Measurements from ENCODE around the gene MRPS23.

MRPS23 gene

GRCh38 chr17:57864273-57864672 lies 14.4 kb upstream of the MRPS23 start:
- Histone ChIP-seq H3K27me3 (ENCODE audit: insufficient read depth, low read length, poor library complexity) (no peaks in the 10 kb centered on the region), H3K23ac (ENCODE audit: low read length) (no peak overlapping the region), H3K27ac (ENCODE audit: low read depth, low read length) (no peak overlapping the region), H3K79me2 (ENCODE audit: control insufficient read depth, insufficient read depth, low read length) (no peaks in the 10 kb centered on the region), H4K5ac (ENCODE audit: low read length) (no peak overlapping the region), H2BK120ac (ENCODE audit: low read depth, low read length) (no peak overlapping the region), H3K56ac (ENCODE audit: low read length) (peak overlapping the region; percentile 6), H3K18ac (ENCODE audit: low read length) (no peak overlapping the region), H2BK15ac (replicated peaks; ENCODE audit: low read depth) (no peak overlapping the region), H3K4me2 (ENCODE audit: low read length) (no peak overlapping the region), H2AK5ac (ENCODE audit: low read length) (no peak overlapping the region), H3K4me3 (ENCODE audit: low read length) (no peak overlapping the region), H3K79me1 (ENCODE audit: low read length) (no peaks in the 10 kb centered on the region), H4K8ac (ENCODE audit: low read depth, low read length) (no peak overlapping the region), H3K36me3 (ENCODE audit: control insufficient read depth, insufficient read depth, low read length) (no peaks in the 10 kb centered on the region), H3K9ac (ENCODE audit: low read length) (no peak overlapping the region), H3K4me1 (ENCODE audit: control insufficient read depth, low read depth, low read length) (peaks cover 9% of the 10 kb centered on the region), H2BK5ac (ENCODE audit: low read length) (no peak overlapping the region), H3K4ac (ENCODE audit: low read depth, low read length) (no peak overlapping the region)
- WGBS (ENCODE audit: extremely low coverage, insufficient coverage, low lambda C conversion rate) = no CpG with 5 or more reads among the region's 8 CpGs
- DNase-seq = no peak

DNA sequence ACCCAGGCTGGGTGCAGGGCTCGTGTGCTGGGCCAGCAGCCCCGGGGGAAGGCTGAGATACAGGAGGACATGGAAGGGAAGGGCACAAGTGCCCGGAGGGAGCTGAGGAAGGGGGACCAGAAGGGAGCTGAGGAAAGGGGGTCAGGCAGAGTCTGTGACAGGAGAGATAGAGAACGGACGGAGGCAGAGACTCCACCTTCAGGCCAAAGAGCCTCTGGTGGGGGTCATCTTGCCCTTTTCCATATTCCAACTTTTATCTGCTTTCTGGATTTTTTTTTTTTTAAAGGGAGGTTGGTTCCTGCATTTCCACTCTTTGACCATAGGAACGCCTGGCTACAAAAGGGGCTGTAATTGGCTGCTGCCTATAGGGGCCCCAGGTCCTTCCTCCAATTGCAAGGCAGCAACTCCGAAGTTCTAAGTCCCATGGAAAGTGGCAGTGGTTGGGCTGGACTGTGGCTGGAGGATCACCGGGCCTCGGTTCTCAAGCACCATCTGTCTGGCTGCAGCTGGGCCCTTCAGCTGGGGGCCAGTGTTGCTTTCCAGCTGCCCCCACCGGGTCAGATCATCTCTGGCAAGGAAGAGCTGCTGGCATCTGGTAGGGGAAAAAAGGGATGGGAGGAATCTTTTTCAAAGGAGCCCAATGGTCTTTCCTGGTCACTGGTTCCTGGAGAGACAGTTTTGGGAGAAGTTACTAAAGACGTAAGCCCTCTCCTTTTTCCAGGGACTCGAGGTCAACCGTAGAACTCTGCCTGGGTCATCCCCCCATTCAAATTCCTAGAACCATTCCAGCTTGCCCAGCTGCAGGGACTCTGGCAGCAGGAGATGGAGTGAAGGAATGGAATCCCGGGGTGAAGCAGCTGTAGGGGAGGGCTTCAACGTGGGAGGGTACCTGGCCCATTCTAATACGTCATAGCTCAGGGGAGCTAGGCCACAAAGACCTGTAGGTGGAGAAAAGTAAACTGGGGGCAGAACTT lies 13.1 kb upstream of the MRPS23 start:
- Histone ChIP-seq H3K56ac (ENCODE audit: low read length) (no peak overlapping the region), H3K4me2 (ENCODE audit: low read length) (no peak overlapping the region), H3K23ac (ENCODE audit: low read length) (no peak overlapping the region), H3K79me2 (ENCODE audit: control insufficient read depth, insufficient read depth, low read length) (no peaks in the 10 kb centered on the region), H4K5ac (ENCODE audit: low read length) (no peak overlapping the region), H3K4me3 (ENCODE audit: low read length) (no peak overlapping the region), H3K79me1 (ENCODE audit: low read length) (no peaks in the 10 kb centered on the region), H2AK5ac (ENCODE audit: low read length) (no peak overlapping the region), H4K8ac (ENCODE audit: low read depth, low read length) (no peak overlapping the region), H3K27ac (ENCODE audit: low read depth, low read length) (no peak overlapping the region), H3K9ac (ENCODE audit: low read length) (no peak overlapping the region), H3K36me3 (ENCODE audit: control insufficient read depth, insufficient read depth, low read length) (no peaks in the 10 kb centered on the region), H3K27me3 (ENCODE audit: insufficient read depth, low read length, poor library complexity) (no peaks in the 10 kb centered on the region), H2BK5ac (ENCODE audit: low read length) (no peak overlapping the region), H3K4ac (ENCODE audit: low read depth, low read length) (no peak overlapping the region), H2BK15ac (replicated peaks; ENCODE audit: low read depth) (no peak overlapping the region), H2BK120ac (ENCODE audit: low read depth, low read length) (no peak overlapping the region), H3K18ac (ENCODE audit: low read length) (no peak overlapping the region), H3K4me1 (ENCODE audit: control insufficient read depth, low read depth, low read length) (peaks cover 6% of the 10 kb centered on the region)
- WGBS (ENCODE audit: extremely low coverage, insufficient coverage, low lambda C conversion rate) = no CpG with 5 or more reads among the region's 16 CpGs
- DNase-seq = peak; percentile 62

DNA sequence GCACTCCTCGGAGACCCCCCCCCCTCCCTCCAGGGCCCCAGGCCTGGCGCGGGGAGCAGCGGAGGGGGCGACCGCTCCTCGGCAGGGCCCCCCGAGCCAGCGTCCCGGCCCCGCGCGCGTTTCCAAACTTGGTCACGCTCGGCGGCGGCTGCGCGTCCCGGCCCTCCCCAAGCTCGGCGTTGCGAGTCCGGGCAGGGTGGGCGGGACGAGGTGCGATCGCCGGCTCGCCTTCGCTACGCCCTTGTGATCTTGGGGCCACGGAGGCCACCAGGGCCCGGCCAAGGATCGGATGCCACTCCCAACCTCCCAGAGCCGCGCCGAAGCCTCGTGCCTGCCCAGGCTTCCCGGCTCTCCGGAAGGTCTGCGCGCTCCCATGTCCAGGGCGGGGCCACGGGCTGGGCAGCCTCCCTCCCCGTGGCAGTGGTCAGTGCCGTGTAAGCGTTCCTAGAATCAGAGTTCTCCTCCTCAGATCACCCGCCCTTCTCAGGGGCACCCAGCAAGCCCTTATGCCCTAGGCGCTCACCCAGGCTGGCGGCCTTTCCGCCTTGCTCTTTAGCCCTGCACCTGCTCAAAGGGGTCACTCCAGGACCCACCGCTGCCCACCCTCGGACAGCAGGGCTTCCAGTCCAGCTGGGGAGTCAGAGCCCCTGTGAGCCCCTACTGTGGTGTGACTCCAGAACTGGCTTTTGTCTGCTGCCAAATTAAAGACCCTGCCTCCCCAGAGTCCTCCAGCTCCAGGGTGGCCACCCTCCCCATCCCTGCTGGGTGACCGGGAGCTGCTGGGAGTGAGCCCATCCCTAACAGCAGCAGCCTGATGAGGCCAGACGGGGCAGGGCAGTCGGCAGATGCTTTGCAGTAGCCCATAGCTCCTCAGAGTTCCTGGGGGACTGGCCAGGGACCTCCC lies 12.2 kb upstream of the MRPS23 start:
- H3K9ac ChIP-seq (ENCODE audit: low read length) = peak overlapping the region; percentile 56
- no peaks in the 10 kb centered on the region for H3K36me3 ChIP-seq (ENCODE audit: control insufficient read depth, insufficient read depth, low read length)
- no peak overlapping the region for H2AK5ac ChIP-seq (ENCODE audit: low read length)
- no peak overlapping the region for H3K23ac ChIP-seq (ENCODE audit: low read length)
- WGBS (ENCODE audit: extremely low coverage, insufficient coverage, low lambda C conversion rate) = no CpG with 5 or more reads among the region's 58 CpGs
- H4K5ac ChIP-seq (ENCODE audit: low read length) = no peak overlapping the region
- no peak overlapping the region for H2BK120ac ChIP-seq (ENCODE audit: low read depth, low read length)
- no peak overlapping the region for H2BK15ac ChIP-seq (replicated peaks; ENCODE audit: low read depth)
- H3K79me2 ChIP-seq (ENCODE audit: control insufficient read depth, insufficient read depth, low read length) = no peaks in the 10 kb centered on the region
- H2BK5ac ChIP-seq (ENCODE audit: low read length) = no peak overlapping the region
- no peaks in the 10 kb centered on the region for H3K79me1 ChIP-seq (ENCODE audit: low read length)
- H3K56ac ChIP-seq (ENCODE audit: low read length) = peak overlapping the region; percentile 84
- no peaks in the 10 kb centered on the region for H3K27me3 ChIP-seq (ENCODE audit: insufficient read depth, low read length, poor library complexity)
- peaks cover 4% of the 10 kb centered on the region for H3K4me1 ChIP-seq (ENCODE audit: control insufficient read depth, low read depth, low read length)
- peak overlapping the region; percentile 25 for H3K4ac ChIP-seq (ENCODE audit: low read depth, low read length)
- H4K8ac ChIP-seq (ENCODE audit: low read depth, low read length) = peak overlapping the region; percentile 69
- peak overlapping the region; percentile 70 for H3K27ac ChIP-seq (ENCODE audit: low read depth, low read length)
- DNase-seq = no peak
- H3K4me3 ChIP-seq (ENCODE audit: low read length) = no peak overlapping the region
- H3K18ac ChIP-seq (ENCODE audit: low read length) = peak overlapping the region; percentile 28
- peak overlapping the region; percentile 75 for H3K4me2 ChIP-seq (ENCODE audit: low read length)

DNA sequence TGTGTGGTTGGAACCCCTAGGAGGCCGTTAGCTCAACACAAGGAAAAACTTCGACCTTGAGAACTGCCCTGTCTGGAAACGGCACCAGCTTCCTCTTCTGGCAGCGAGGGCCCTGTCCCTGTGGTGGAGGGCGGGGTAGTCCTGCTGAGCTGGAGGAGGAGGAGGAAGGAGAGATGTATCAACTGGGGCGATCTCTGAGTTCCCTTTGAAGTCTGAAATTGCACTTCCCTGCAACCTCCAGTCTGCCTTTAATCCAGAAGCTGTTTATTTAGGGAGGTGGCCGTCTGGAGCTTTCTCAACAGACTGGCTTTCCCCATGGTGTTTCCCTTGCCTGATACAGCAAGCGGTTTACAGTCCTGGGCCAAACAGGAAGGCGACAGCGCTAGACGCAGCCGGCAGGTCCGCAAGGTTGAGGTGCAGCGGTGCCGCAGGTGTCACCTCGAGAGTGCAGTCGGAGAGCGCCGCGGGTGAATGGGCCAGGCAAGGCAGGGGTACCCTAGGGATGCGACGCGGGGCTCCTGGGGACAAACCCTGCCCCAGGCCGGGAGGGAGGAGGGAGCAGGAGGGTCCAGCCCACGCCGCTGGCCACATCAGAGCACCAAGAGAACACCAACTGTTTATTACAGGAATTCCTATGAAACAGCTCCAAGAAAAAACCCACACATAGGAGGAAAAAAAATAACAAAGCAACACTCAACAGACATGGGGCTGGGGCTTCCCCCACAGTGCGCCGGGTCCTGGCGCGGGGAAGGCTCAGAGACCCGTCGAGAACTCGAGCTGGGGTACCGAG lies 11.4 kb upstream of the MRPS23 start:
- H3K18ac ChIP-seq (ENCODE audit: low read length) = peak overlapping the region; percentile 28
- no peaks in the 10 kb centered on the region for H3K36me3 ChIP-seq (ENCODE audit: control insufficient read depth, insufficient read depth, low read length)
- no peaks in the 10 kb centered on the region for H3K79me2 ChIP-seq (ENCODE audit: control insufficient read depth, insufficient read depth, low read length)
- H2AK5ac ChIP-seq (ENCODE audit: low read length) = no peak overlapping the region
- H4K5ac ChIP-seq (ENCODE audit: low read length) = no peak overlapping the region
- no CpG with 5 or more reads among the region's 34 CpGs for WGBS (ENCODE audit: extremely low coverage, insufficient coverage, low lambda C conversion rate)
- peak overlapping the region; percentile 56 for H3K9ac ChIP-seq (ENCODE audit: low read length)
- peak overlapping the region; percentile 6 for H3K4me3 ChIP-seq (ENCODE audit: low read length)
- H3K27me3 ChIP-seq (ENCODE audit: insufficient read depth, low read length, poor library complexity) = no peaks in the 10 kb centered on the region
- H3K56ac ChIP-seq (ENCODE audit: low read length) = peak overlapping the region; percentile 84
- H2BK120ac ChIP-seq (ENCODE audit: low read depth, low read length) = no peak overlapping the region
- peak; percentile 85 for DNase-seq
- H3K23ac ChIP-seq (ENCODE audit: low read length) = no peak overlapping the region
- H4K8ac ChIP-seq (ENCODE audit: low read depth, low read length) = no peak overlapping the region
- peak overlapping the region; percentile 70 for H3K27ac ChIP-seq (ENCODE audit: low read depth, low read length)
- H2BK5ac ChIP-seq (ENCODE audit: low read length) = no peak overlapping the region
- peak overlapping the region; percentile 75 for H3K4me2 ChIP-seq (ENCODE audit: low read length)
- H3K4ac ChIP-seq (ENCODE audit: low read depth, low read length) = no peak overlapping the region
- H3K4me1 ChIP-seq (ENCODE audit: control insufficient read depth, low read depth, low read length) = peaks cover 4% of the 10 kb centered on the region
- H2BK15ac ChIP-seq (replicated peaks; ENCODE audit: low read depth) = no peak overlapping the region
- no peaks in the 10 kb centered on the region for H3K79me1 ChIP-seq (ENCODE audit: low read length)

DNA sequence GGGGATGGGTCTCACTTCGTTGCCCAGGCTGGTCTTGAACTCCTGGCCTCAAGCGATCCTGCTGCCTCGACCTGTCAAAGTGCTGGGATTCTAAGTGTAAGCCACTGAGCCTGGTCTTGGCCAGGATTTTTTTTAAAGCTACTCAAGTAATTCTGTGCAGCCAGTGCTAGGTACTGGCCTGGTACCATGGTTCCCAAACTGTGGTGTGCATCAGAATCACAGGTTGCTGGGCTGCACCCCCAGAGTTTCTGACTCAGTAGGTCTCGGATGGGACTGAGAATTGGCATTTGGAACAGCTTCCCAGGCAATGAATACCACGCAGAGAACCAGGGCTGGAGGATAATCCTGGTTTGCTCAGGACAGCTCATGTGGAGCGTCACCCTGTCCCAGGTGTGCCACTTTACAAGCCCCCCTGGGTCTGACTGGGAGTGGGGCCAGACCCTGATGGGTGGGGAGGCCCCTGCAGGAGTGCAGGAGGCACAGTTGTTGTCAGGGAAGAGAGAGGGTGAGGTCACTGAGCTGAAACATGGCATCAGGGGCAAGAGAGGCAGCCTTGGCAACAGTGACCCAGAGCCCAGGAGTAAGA lies 10.7 kb upstream of the MRPS23 start:
- no peak overlapping the region for H3K9ac ChIP-seq (ENCODE audit: low read length)
- H2BK5ac ChIP-seq (ENCODE audit: low read length) = no peak overlapping the region
- peak overlapping the region; percentile 7 for H3K27ac ChIP-seq (ENCODE audit: low read depth, low read length)
- no peak overlapping the region for H4K8ac ChIP-seq (ENCODE audit: low read depth, low read length)
- no peak overlapping the region for H3K4ac ChIP-seq (ENCODE audit: low read depth, low read length)
- no peak overlapping the region for H3K23ac ChIP-seq (ENCODE audit: low read length)
- H4K5ac ChIP-seq (ENCODE audit: low read length) = no peak overlapping the region
- WGBS (ENCODE audit: extremely low coverage, insufficient coverage, low lambda C conversion rate) = no CpG with 5 or more reads among the region's 6 CpGs
- H3K4me3 ChIP-seq (ENCODE audit: low read length) = no peak overlapping the region
- no peak overlapping the region for H2BK15ac ChIP-seq (replicated peaks; ENCODE audit: low read depth)
- H3K27me3 ChIP-seq (ENCODE audit: insufficient read depth, low read length, poor library complexity) = no peaks in the 10 kb centered on the region
- peaks cover 4% of the 10 kb centered on the region for H3K4me1 ChIP-seq (ENCODE audit: control insufficient read depth, low read depth, low read length)
- no peaks in the 10 kb centered on the region for H3K79me2 ChIP-seq (ENCODE audit: control insufficient read depth, insufficient read depth, low read length)
- no peaks in the 10 kb centered on the region for H3K36me3 ChIP-seq (ENCODE audit: control insufficient read depth, insufficient read depth, low read length)
- no peaks in the 10 kb centered on the region for H3K79me1 ChIP-seq (ENCODE audit: low read length)
- peak overlapping the region; percentile 1 for H3K18ac ChIP-seq (ENCODE audit: low read length)
- peak overlapping the region; percentile 84 for H3K56ac ChIP-seq (ENCODE audit: low read length)
- H2AK5ac ChIP-seq (ENCODE audit: low read length) = no peak overlapping the region
- H3K4me2 ChIP-seq (ENCODE audit: low read length) = no peak overlapping the region
- DNase-seq = no peak
- peak overlapping the region; percentile 2 for H2BK120ac ChIP-seq (ENCODE audit: low read depth, low read length)

Measured in mesendoderm (in vitro differentiated cells).